Natural killer cell (primary cell): ENCODE measurements around the gene STX1A. TPM values are rescaled to one million over a fixed set of nuclear protein-coding genes. Genes with fewer than 3 reads are reported as not detected.
A peak's percentile ranks its signal among the peaks of the same experiment; 100 is the strongest.
"Not testable (repeated sequence)": the region's sequence is repeated elsewhere in the genome, so short reads cannot be mapped to it uniquely, and the experiment has no call there.

Source experiments
- ATAC-seq, 3 donors: fragments of 150-1000 bp in 2 of 3; fragments of 200-7000 bp in 1 of 3; cut with Tn5 transposase; 1 replicate in 1 of 3; 2 replicates in 2 of 3; pipeline ENCODE4 v1.10.0; 2021; ENCODE audit warnings: mild to moderate bottlenecking in 2 of 3, moderate library complexity in 2 of 3
- DNase-seq, 2 donors: peaks; one replicate each; pipeline versions ENCODE4 v3.0.0 to v3.0.0-alpha.2; 2013 to 2021; ENCODE audit warnings: mixed read lengths in 1 of 2
- H3K27ac ChIP-seq: one replicate; pipeline ENCODE4 v1.5.1; 2013; ENCODE audit warnings: mild to moderate bottlenecking, low read length
- H3K27me3 ChIP-seq: one replicate; pipeline ENCODE4 v1.6.1; 2013; ENCODE audit warnings: low read length; ENCODE audit not compliant: control insufficient read depth, insufficient read depth
- H3K36me3 ChIP-seq: one replicate; pipeline ENCODE4 v1.6.1; 2013; ENCODE audit warnings: low read length; ENCODE audit not compliant: control insufficient read depth, insufficient read depth
- H3K4me1 ChIP-seq: one replicate; pipeline ENCODE4 v1.6.1; 2013; ENCODE audit warnings: low read length; ENCODE audit not compliant: control insufficient read depth, insufficient read depth
- H3K4me3 ChIP-seq: one replicate; pipeline ENCODE4 v1.5.1; 2013; ENCODE audit warnings: low read length
- H3K9me3 ChIP-seq: one replicate; pipeline ENCODE4 v1.6.1; 2013; ENCODE audit warnings: low read length; ENCODE audit not compliant: control insufficient read depth, insufficient read depth
- H3K27ac Mint-ChIP-seq, 2 donors: one replicate each; pipeline ENCODE4 v1.8.0; 2022; ENCODE audit warnings: mild to moderate bottlenecking in 2 of 2, mixed read lengths in 2 of 2, moderate library complexity in 1 of 2
- H3K27me3 Mint-ChIP-seq, 2 donors: one replicate each; pipeline ENCODE4 v1.8.0; 2022; ENCODE audit warnings: low read depth in 2 of 2, mixed read lengths in 2 of 2
- H3K36me3 Mint-ChIP-seq: one replicate; pipeline ENCODE4 v1.8.0; 2022; ENCODE audit warnings: mixed read lengths
- H3K4me1 Mint-ChIP-seq, 2 donors: one replicate each; pipeline ENCODE4 v1.8.0; 2022; ENCODE audit warnings: mixed read lengths in 2 of 2
- H3K4me3 Mint-ChIP-seq: one replicate; pipeline ENCODE4 v1.8.0; 2022; ENCODE audit warnings: mild to moderate bottlenecking, moderate library complexity, mixed read lengths
- H3K9me3 Mint-ChIP-seq, 2 donors: one replicate each; pipeline ENCODE4 v1.8.0; 2022; ENCODE audit warnings: mixed read lengths in 2 of 2
- WGBS: methylation state at CpG from one replicate; pipeline ENCODE4 v1.1.7; 2013; ENCODE audit warnings: missing lambda C conversion rate; ENCODE audit not compliant: insufficient coverage; 5-methylcytosine and 5-hydroxymethylcytosine counted together
- intact Hi-C: fragments of 100-400 bp; cut with micrococcal nuclease; formaldehyde crosslinking; loops from one replicate; pipeline ENCODE4 v1.14.2; 2022
- total RNA-seq, 4 donors: library from RNA; stranded (reverse); fragments of 120-200 nt in 1 of 4; gene quantifications; one replicate each; pipeline versions ENCODE4 v1.2.3 to v1.2.4, GENCODE V29; 2013 to 2022
- TF ChIP-seq, protein P1 (sequence below): fragments of 200-600 bp; IDR thresholded peaks from one replicate; pipeline ENCODE4 v1.8.0; 2022; ENCODE audit warnings: antibody characterized with exemption

STX1A gene
- total RNA-seq, 3 donors from 2014 or later (not counting 1 experiment from before 2014, with no cell fraction given), result 13.2 to 20.4 (median 14.7) TPM

DNA sequence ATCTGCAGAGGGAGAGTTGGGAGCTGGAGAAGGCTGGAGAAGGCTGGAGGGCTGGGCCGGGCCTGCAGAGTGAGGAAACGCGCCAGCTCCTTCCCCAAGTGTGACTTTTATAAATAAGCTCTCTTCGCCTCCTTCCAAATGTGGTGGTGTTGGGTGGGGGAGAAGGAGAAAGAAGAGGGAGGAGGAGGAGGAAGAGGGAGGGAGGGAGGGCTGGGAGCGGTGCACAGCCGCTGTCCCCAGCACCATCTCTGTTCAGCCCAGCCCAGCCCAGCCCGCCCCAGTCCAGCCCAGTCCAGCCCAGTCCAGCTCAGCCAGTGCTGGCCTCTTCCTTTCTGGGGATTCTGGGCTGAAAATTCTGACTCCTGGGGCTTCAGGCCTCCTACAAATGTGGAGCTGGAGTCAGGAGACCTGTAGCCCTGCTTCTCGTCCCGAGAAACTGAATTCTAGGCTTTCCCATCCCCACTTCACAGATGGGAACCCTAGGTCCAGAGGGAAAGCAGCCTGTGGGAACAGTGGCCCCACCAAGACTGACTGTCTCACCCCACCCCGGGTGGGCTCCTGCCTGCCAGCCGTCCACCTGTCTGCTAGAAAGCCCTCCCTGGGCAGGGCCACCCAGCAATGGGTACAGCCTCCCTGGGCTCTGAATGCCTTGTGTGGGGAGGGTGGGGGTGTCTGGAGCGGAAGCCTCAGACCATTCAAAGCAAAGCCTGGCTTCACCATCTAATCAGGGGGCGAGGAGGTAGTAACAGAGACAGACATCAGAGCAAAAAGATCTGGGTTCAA is 2.3 kb downstream of the STX1A start:
- H3K4me1 Mint-ChIP-seq, result peaks cover 35 to 42% of the 10 kb centered on the region in 2 donors
- intact Hi-C loops, result loop anchor here (5.0 kb wide), 1 partner anchor 35 kb away; the partner anchor contains the start of genes BUD23 and DNAJC30
- H3K4me3 Mint-ChIP-seq, result peak overlapping the region; percentile 94

DNA sequence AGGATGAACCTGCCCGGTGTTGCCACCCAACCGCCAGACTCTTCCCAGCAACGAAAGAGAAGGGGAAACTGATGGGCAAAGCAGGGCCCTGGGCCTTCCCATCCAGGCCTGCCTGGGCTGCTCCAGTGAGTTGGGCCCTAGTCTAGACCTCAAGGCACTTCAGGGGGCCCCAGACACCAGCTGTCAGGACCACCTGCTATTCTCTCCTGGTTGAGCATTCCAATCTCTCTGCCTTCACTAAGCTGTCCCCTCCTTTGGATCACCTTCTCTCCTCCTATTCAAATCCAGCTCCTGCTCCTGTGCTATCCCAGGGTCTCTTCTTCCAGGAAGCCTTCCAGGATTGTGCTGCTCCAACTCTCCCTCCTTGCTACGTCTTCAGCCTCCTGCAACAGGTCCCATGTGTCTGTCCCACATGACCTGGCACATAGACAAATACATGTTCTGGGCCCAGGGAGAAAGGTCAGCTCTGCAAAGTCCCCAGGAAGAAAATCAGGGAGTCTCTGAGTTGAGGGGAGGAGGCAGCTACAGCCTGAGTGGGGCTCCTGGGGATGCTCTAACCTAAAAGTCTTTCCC is 3.1 kb downstream of the STX1A start:
- H3K27me3 Mint-ChIP-seq, result no peaks in the 10 kb centered on the region
- no peak overlapping the region for H3K27ac ChIP-seq
- intact Hi-C loops, result loop anchor here (5.0 kb wide), 1 partner anchor 34 kb away; the partner anchor contains the start of genes BUD23 and DNAJC30
- no peaks in the 10 kb centered on the region for H3K9me3 Mint-ChIP-seq
- no peaks in the 10 kb centered on the region for H3K27me3 ChIP-seq
- no peaks in the 10 kb centered on the region for H3K36me3 Mint-ChIP-seq
- peaks cover 35 to 42% of the 10 kb centered on the region in 2 donors for H3K4me1 Mint-ChIP-seq
- ATAC-seq, result no peak
- no peak for DNase-seq
- TF ChIP-seq, protein P1, sequence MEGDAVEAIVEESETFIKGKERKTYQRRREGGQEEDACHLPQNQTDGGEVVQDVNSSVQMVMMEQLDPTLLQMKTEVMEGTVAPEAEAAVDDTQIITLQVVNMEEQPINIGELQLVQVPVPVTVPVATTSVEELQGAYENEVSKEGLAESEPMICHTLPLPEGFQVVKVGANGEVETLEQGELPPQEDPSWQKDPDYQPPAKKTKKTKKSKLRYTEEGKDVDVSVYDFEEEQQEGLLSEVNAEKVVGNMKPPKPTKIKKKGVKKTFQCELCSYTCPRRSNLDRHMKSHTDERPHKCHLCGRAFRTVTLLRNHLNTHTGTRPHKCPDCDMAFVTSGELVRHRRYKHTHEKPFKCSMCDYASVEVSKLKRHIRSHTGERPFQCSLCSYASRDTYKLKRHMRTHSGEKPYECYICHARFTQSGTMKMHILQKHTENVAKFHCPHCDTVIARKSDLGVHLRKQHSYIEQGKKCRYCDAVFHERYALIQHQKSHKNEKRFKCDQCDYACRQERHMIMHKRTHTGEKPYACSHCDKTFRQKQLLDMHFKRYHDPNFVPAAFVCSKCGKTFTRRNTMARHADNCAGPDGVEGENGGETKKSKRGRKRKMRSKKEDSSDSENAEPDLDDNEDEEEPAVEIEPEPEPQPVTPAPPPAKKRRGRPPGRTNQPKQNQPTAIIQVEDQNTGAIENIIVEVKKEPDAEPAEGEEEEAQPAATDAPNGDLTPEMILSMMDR, result no peak
- H3K4me3 ChIP-seq, result no peak overlapping the region
- H3K36me3 ChIP-seq, result no peaks in the 10 kb centered on the region
- peaks cover 42% of the 10 kb centered on the region for H3K4me1 ChIP-seq
- 77% methylated on average over 4 of the region's 4 CpGs for WGBS
- H3K9me3 ChIP-seq, result no peaks in the 10 kb centered on the region
- peak overlapping the region; percentile 31 for H3K4me3 Mint-ChIP-seq
- peak overlapping the region in 1 of 2 donors; percentile 17 for H3K27ac Mint-ChIP-seq

More for the DNA sequence above, 2.3 kb downstream of the STX1A start:
- no peak for DNase-seq
- H3K27me3 Mint-ChIP-seq, result no peaks in the 10 kb centered on the region
- ATAC-seq, result peak in 2 of 3 donors; percentile 5 to 28
- no peaks in the 10 kb centered on the region for H3K36me3 ChIP-seq
- H3K27ac ChIP-seq, result peak overlapping the region; percentile 65
- TF ChIP-seq, protein P1, result no peak
- peaks cover 42% of the 10 kb centered on the region for H3K4me1 ChIP-seq
- 63% methylated on average over 13 of the region's 13 CpGs for WGBS
- H3K9me3 Mint-ChIP-seq, result no peaks in the 10 kb centered on the region
- H3K27me3 ChIP-seq, result no peaks in the 10 kb centered on the region
- no peaks in the 10 kb centered on the region for H3K36me3 Mint-ChIP-seq
- H3K4me3 ChIP-seq, result peak overlapping the region; percentile 18
- peak overlapping the region; percentile 85 to 92 for H3K27ac Mint-ChIP-seq
- no peaks in the 10 kb centered on the region for H3K9me3 ChIP-seq

DNA sequence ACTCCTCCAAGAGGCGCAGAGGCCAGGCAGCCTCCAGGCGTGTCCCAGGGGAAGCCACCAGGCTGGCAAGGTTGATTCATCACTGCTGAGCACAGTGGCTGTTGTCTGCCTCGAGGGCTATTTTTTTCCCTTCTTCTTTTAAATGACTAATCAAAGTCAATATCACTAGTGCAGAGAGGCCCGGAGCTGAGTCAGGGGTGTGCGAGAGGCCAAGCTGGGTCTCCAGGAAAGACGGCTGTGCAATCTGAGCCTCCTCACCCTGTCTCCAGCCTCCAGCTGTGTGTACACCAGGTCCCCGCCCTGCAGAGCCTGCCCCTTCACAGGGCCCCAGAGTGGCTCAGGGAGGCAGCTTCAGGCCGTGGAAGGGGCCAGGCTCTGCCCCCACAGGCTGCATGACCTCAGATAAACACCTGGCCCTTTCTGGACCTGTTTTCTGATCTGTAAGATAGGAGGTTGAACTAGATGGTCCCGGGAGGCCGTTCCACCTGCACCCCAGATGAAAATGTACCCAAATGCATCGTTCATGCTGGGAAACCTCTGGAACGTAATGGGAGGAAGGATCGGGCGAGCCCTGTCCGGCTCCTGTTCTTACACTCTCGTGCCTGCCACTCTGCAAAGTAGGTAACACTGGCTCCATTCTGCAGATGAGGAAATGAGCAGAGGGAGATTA is 3.7 kb downstream of the STX1A start:
- Mint-ChIP-seq H3K36me3 (no peaks in the 10 kb centered on the region), H3K9me3 (no peaks in the 10 kb centered on the region), H3K27ac (no peak overlapping the region), H3K4me3 (no peak overlapping the region), H3K4me1 (peaks cover 35 to 42% of the 10 kb centered on the region in 2 donors), H3K27me3 (no peaks in the 10 kb centered on the region)
- Histone ChIP-seq H3K4me1 (peaks cover 42% of the 10 kb centered on the region), H3K9me3 (no peaks in the 10 kb centered on the region), H3K4me3 (no peak overlapping the region), H3K27me3 (no peaks in the 10 kb centered on the region), H3K36me3 (no peaks in the 10 kb centered on the region), H3K27ac (no peak overlapping the region)
- 55% methylated on average over 16 of the region's 16 CpGs for WGBS
- intact Hi-C loops, result loop anchor here (5.0 kb wide), 1 partner anchor 33 kb away; the partner anchor contains the start of genes BUD23 and DNAJC30
- ATAC-seq (no peak), DNase-seq (no peak)
- TF ChIP-seq, protein P1, result no peak

DNA sequence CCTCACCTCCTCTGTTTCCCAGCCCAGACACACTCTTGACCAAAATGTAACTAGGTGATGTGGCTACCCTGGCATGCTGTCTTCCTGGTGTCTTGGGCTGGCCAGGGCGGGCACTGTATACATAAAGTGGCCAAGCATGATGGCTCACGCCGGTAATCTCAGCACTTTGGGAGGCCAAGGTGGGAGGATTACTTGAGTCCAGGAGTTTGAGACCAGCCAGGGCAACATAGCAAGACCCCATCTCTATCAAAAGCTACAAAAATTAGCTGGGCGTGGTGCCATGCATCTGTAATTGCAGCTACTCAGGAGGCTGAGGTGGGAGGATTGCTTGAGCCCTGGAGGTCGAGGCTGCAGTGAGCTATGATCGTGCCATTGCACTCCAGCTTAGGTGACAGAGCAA is 6.2 kb downstream of the STX1A start:
- DNase-seq, H3K4me3 Mint-ChIP-seq, H3K27me3 ChIP-seq, intact Hi-C loops, H3K9me3 ChIP-seq, H3K9me3 Mint-ChIP-seq, H3K27ac ChIP-seq, H3K4me3 ChIP-seq, H3K36me3 Mint-ChIP-seq, H3K36me3 ChIP-seq, H3K27me3 Mint-ChIP-seq, H3K27ac Mint-ChIP-seq, ATAC-seq: not testable (repeated sequence)
- peaks cover 28% of the 10 kb centered on the region for H3K4me1 ChIP-seq
- WGBS, result 79% methylated on average over 6 of the region's 6 CpGs
- H3K4me1 Mint-ChIP-seq, result peaks cover 28 to 32% of the 10 kb centered on the region in 2 donors
